ENCODE results near the gene PJA1.

Gene PJA1

DNA sequence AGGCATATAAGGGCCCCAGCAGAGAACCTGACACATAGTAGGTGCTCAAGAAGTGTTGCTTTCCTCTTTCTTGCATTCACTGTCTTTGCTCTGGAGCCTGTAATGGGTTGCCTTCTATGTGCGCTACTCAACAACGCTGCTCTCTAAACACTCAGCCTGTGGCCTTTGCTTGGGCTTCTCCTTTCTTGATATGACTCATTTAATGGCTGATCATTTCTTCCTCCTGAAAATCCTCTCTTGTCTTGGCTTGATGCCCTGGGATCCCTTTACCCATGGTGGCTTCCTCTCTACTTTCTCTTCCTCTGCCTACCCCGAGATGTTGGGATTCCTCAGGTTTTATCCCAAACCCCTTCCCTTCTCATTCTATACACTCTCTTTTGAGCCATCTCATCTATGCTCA lies 19.9 kb upstream of the PJA1 start:
- Mint-ChIP-seq H3K27me3 (peaks cover 17 to 21% of the 10 kb centered on the region in 2 donors), H3K27ac (no peak overlapping the region), H3K9me3 (no peaks in the 10 kb centered on the region), H3K36me3 (no peaks in the 10 kb centered on the region), H3K4me1 (peaks cover 0 to 5% of the 10 kb centered on the region in 2 donors), H3K4me3 (no peak overlapping the region)
- ATAC-seq (replicated peaks): no peak
- no peak for DNase-seq

- Mint-ChIP-seq H3K4me1 (peaks cover 0 to 5% of the 10 kb centered on the region in 2 donors), H3K9me3 (no peaks in the 10 kb centered on the region), H3K27me3 (peaks cover 18 to 21% of the 10 kb centered on the region in 2 donors), H3K4me3 (no peak overlapping the region), H3K27ac (no peak overlapping the region), H3K36me3 (no peaks in the 10 kb centered on the region)
- DNase-seq (no peak), ATAC-seq (replicated peaks) (no peak)
Measured at GRCh38 chrX:69182818-69183380, 17.6 kb upstream of the PJA1 start.

DNA sequence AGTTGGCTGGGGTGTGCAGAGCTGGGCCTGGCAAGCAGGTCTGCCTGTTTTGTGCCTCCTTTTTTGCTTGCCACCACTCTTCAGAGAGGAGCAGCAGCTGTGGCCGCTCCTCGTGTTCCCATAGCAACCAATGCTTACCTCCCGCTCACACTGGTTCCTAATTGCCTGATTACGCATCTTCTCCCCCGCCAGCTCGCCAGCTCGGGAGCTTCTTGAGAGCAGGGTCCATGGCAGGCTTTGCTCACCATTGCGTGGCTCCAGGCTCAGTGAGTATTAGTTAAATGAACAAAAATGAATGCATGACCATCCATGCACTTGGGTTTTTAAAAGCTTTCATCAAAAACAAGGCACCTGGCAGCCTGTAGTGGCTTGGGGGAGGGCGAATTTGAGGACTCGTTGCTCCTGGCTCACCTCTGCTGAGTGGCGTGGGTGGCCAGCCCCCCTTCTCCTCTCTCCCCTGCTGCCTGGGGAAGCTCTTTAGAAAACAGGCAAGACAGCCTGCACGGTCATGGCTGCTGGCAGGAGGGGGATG lies 14.2 kb upstream of the PJA1 start:
- Mint-ChIP-seq H3K9me3 (peaks cover 0 to 2% of the 10 kb centered on the region in 2 donors), H3K27me3 (peaks cover 18 to 25% of the 10 kb centered on the region in 2 donors), H3K36me3 (no peaks in the 10 kb centered on the region), H3K4me1 (no peaks in the 10 kb centered on the region), H3K4me3 (no peak overlapping the region), H3K27ac (no peak overlapping the region)
- no peak for ATAC-seq (replicated peaks)
- no peak for DNase-seq

DNA sequence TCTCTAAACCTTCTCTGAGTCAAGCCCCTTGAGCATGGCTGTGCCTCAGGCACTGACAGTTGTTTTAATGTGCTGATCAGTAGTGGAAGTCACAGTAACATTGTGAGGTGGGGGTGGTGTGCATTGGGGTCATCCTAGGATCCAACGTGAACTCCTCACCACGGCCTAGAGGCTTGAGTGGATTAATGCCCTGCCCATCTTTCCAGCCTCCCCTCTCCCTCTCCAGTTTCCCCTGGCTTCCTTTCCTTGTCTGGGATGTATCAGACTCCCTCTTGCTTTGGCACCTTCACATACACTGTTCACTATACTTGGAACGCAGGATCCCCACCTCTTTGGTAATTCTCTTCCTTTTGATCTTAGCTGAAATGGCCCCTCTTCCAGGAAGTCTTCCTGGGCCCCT lies 13.3 kb upstream of the PJA1 start:
- Mint-ChIP-seq H3K27me3 (peaks cover 23 to 29% of the 10 kb centered on the region in 2 donors), H3K9me3 (peaks cover 0 to 2% of the 10 kb centered on the region in 2 donors), H3K4me1 (no peaks in the 10 kb centered on the region), H3K27ac (no peak overlapping the region), H3K36me3 (no peaks in the 10 kb centered on the region), H3K4me3 (no peak overlapping the region)
- ATAC-seq (replicated peaks) (no peak), DNase-seq (no peak)

- peaks cover 23 to 26% of the 10 kb centered on the region in 2 donors for H3K27me3 Mint-ChIP-seq
- H3K4me3 Mint-ChIP-seq: no peak overlapping the region
- no peak overlapping the region for H3K27ac Mint-ChIP-seq
- DNase-seq: no peak
- no peaks in the 10 kb centered on the region for H3K36me3 Mint-ChIP-seq
- no peaks in the 10 kb centered on the region for H3K4me1 Mint-ChIP-seq
- ATAC-seq (replicated peaks): no peak
- peaks cover 0 to 2% of the 10 kb centered on the region in 2 donors for H3K9me3 Mint-ChIP-seq
Measured at GRCh38 chrX:69177511-69178162, 12.4 kb upstream of the PJA1 start.

DNA sequence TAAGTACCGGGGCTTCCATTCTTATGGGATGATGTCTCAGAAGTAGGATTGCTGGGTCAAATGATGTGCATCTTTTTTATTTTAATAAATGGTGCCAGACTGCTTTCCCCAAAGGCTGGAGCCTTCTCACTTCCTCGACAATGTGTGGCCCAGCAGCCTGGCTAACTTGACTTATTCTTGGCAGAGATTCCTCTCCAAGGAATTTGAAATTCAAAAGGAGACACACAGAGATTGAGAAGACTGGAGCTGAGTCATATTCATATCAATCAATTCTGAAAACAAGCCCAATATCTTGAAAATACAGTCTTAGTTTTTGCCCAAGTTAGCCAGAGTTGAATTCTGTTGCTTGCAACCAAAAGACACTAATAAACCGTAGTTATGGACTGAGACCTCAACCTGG lies 10.8 kb upstream of the PJA1 start:
- no peak overlapping the region for H3K27ac Mint-ChIP-seq
- H3K4me1 Mint-ChIP-seq: no peaks in the 10 kb centered on the region
- no peak for ATAC-seq (replicated peaks)
- peaks cover 0 to 2% of the 10 kb centered on the region in 2 donors for H3K9me3 Mint-ChIP-seq
- no peak for DNase-seq
- H3K4me3 Mint-ChIP-seq: no peak overlapping the region
- no peaks in the 10 kb centered on the region for H3K36me3 Mint-ChIP-seq
- peaks cover 19 to 32% of the 10 kb centered on the region in 2 donors for H3K27me3 Mint-ChIP-seq

GRCh38 chrX:69173906-69174305 lies 8.7 kb upstream of the PJA1 start:
- H3K36me3 Mint-ChIP-seq: no peaks in the 10 kb centered on the region
- H3K4me3 Mint-ChIP-seq: no peak overlapping the region
- ATAC-seq (replicated peaks) (no peak), DNase-seq (no peak)
- H3K27me3 Mint-ChIP-seq: peaks cover 5 to 23% of the 10 kb centered on the region in 2 donors
- H3K9me3 Mint-ChIP-seq: peaks cover 2 to 3% of the 10 kb centered on the region in 2 donors
- H3K27ac Mint-ChIP-seq: no peak overlapping the region
- no peaks in the 10 kb centered on the region for H3K4me1 Mint-ChIP-seq

DNA sequence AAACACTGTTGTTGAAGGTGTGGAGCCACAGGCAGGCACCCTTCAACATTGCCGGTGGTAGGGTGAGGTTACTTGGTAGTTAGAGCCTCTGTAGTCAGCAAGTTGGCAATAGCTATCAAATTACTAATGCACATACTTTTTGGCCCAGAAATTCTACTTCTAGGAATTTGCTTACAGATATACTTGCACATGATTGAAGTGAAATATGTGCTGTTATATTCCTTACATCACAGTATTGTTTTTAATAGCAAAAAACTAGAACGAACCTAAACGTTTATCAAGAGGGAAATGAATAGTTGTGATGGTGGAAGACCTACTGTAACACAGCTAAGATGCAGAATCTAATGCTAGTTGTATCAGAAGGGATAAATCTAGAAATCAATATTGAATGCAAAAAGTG lies 7.7 kb upstream of the PJA1 start:
- Mint-ChIP-seq H3K9me3 (peaks cover 2 to 3% of the 10 kb centered on the region in 2 donors), H3K4me3 (no peak overlapping the region), H3K4me1 (no peaks in the 10 kb centered on the region), H3K36me3 (no peaks in the 10 kb centered on the region), H3K27ac (no peak overlapping the region), H3K27me3 (peaks cover 5 to 23% of the 10 kb centered on the region in 2 donors)
- no peak for DNase-seq
- no peak for ATAC-seq (replicated peaks)

DNA sequence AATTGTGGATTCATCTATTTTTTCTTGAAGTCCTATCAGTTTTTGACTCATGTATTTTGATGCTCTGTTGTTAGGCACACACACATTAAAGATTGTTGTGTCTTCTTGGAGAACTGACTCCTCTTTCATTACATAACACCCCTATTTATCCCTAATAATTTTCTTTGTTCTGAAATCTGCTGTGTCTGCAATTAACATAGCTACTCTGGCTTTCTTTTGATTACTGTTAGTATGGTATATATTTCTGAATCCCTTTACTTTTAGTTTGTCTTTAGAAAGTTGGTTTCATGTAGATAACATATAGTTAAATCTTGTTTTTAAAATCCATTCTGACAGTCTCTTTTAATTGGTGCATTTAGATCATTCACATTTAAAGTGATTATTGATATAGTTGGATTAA lies 5.1 kb upstream of the PJA1 start:
- no peak for DNase-seq
- Mint-ChIP-seq H3K36me3 (no peaks in the 10 kb centered on the region), H3K4me1 (no peaks in the 10 kb centered on the region), H3K27ac (no peak overlapping the region), H3K9me3 (peaks cover 0 to 3% of the 10 kb centered on the region in 2 donors), H3K27me3 (peaks cover 5 to 23% of the 10 kb centered on the region in 2 donors), H3K4me3 (no peak overlapping the region)
- no peak for ATAC-seq (replicated peaks)

- H3K9me3 Mint-ChIP-seq: peaks cover 0 to 2% of the 10 kb centered on the region in 2 donors
- ATAC-seq (replicated peaks) (peak; percentile 65 to 80), DNase-seq (peak; percentile 17)
- H3K27ac Mint-ChIP-seq: peak overlapping the region; percentile 90
- peaks cover 17 to 20% of the 10 kb centered on the region in 2 donors for H3K36me3 Mint-ChIP-seq
- H3K4me3 Mint-ChIP-seq: peak overlapping the region; percentile 90 to 97
- H3K4me1 Mint-ChIP-seq: peaks cover 19 to 25% of the 10 kb centered on the region in 2 donors
- H3K27me3 Mint-ChIP-seq: peaks cover 0 to 12% of the 10 kb centered on the region in 2 donors
Measured at GRCh38 chrX:69163936-69164741, 1.1 kb downstream of the PJA1 start.

GRCh38 chrX:69162361-69162865 lies 2.8 kb downstream of the PJA1 start:
- DNase-seq: no peak
- Mint-ChIP-seq H3K4me3 (no peak overlapping the region), H3K27ac (peak overlapping the region; percentile 57), H3K36me3 (peaks cover 17 to 20% of the 10 kb centered on the region in 2 donors), H3K4me1 (peaks cover 19 to 25% of the 10 kb centered on the region in 2 donors), H3K27me3 (peaks cover 0 to 10% of the 10 kb centered on the region in 2 donors), H3K9me3 (no peaks in the 10 kb centered on the region)
- ATAC-seq (replicated peaks): peak in 1 of 2 donors; percentile 5

DNA sequence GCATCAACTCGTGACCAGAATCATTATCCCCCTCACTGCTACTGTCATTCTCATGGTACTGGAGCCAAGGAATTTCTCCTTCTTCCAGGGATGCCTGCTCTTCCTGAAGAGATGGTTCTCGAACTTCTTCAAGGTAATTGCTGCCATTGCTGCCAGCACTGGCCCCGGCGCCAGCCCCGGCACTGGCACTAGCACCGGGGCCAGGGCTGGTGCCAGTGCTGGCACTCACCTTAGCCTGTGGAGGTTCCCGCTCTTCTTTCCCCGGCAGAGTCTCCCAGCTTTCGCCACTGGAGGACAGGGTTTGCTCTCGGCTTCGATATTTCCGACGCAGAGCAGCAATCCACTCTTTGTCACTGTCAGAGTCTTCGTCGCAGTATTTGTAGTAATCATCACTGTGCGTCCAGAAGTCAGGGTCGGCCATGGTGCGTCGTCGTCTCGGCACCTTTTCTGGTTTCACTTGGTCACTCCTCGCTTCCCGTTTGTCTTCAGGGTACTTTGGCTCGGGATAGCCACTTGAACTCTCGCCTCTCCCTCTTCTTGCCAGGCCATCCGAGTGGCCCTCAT lies 3.4 kb downstream of the PJA1 start:
- Mint-ChIP-seq H3K9me3 (no peaks in the 10 kb centered on the region), H3K4me3 (no peak overlapping the region), H3K4me1 (peaks cover 19 to 25% of the 10 kb centered on the region in 2 donors), H3K27ac (peak overlapping the region; percentile 57), H3K27me3 (peaks cover 0 to 12% of the 10 kb centered on the region in 2 donors), H3K36me3 (peaks cover 17 to 20% of the 10 kb centered on the region in 2 donors)
- no peak for ATAC-seq (replicated peaks)
- DNase-seq: no peak

GRCh38 chrX:69161371-69161770 lies 3.9 kb downstream of the PJA1 start:
- Mint-ChIP-seq H3K27ac (no peak overlapping the region), H3K4me3 (no peak overlapping the region), H3K36me3 (peaks cover 17 to 20% of the 10 kb centered on the region in 2 donors), H3K4me1 (peaks cover 19 to 25% of the 10 kb centered on the region in 2 donors), H3K9me3 (no peaks in the 10 kb centered on the region), H3K27me3 (peaks cover 0 to 17% of the 10 kb centered on the region in 2 donors)
- ATAC-seq (replicated peaks) (no peak), DNase-seq (no peak)

Measured in stimulated activated naive B cell treated with anti-CD40 and anti-IgM and Interleukin-4, amounts not matched to agents 10 μg/mL and 1 μg/mL and 100 μg/mL, for 72 hours (primary cell).